Measurements from ENCODE around the gene ESR2. TPM values are rescaled to one million over a fixed set of nuclear protein-coding genes. Genes with fewer than 3 reads are reported as not detected.

Gene ESR2
- total RNA-seq, 4 donors from 2014 or later, result 0.51 TPM; not detected in 3

GRCh38 chr14:64126548-64126947 is 167.6 kb downstream of the ESR2 start:
- ATAC-seq, result peak in 1 of 2 donors; percentile 74
- no peaks in the 10 kb centered on the region for H3K4me1 ChIP-seq
- in situ Hi-C loops (cut with MboI; ENCODE audit: low sequenced_read_pairs in 4 of 4), result no loop called here
- H3K36me3 ChIP-seq, result peaks cover 3 to 92% of the 10 kb centered on the region in 2 donors
- H3K27ac ChIP-seq, result peak overlapping the region; percentile 40 to 68 (median 48)
- no peaks in the 10 kb centered on the region for H3K27me3 ChIP-seq
- intact Hi-C loops (cut with DNase I; ENCODE audit: low total_unique reads), result loop anchor here (5.0 to 10.0 kb wide), 2 partner anchors 46 to 168 kb away; partner anchors contain the start of gene ESR2
- no peak overlapping the region for H3K4me3 ChIP-seq
- no peak for TF ChIP-seq POLR2A (IDR thresholded peaks at IDR 0.05)
- no peaks in the 10 kb centered on the region for H3K9me3 ChIP-seq
- no peak for DNase-seq

GRCh38 chr14:64125270-64125669 is 168.9 kb downstream of the ESR2 start:
- peak overlapping the region in 1 of 4 donors; percentile 68 for H3K27ac ChIP-seq
- H3K27me3 ChIP-seq, result no peaks in the 10 kb centered on the region
- TF ChIP-seq POLR2A (IDR thresholded peaks at IDR 0.05) (no peak), CTCF (IDR thresholded peaks at IDR 0.05 in 4 of 5, conservative IDR thresholded peaks at IDR 0.05 in 1 of 5) (no peak)
- ATAC-seq, result no peak
- in situ Hi-C loops (cut with MboI; ENCODE audit: low sequenced_read_pairs in 4 of 4) (no loop called here), intact Hi-C loops (cut with DNase I; ENCODE audit: low total_unique reads) (loop anchor here (5.0 to 10.0 kb wide), 2 partner anchors 47 to 170 kb away; partner anchors contain the start of gene ESR2)
- peaks cover 3 to 87% of the 10 kb centered on the region in 2 donors for H3K36me3 ChIP-seq
- no peak for DNase-seq
- no peaks in the 10 kb centered on the region for H3K9me3 ChIP-seq
- no peaks in the 10 kb centered on the region for H3K4me1 ChIP-seq
- no peak overlapping the region for H3K4me3 ChIP-seq

- peaks cover 3 to 68% of the 10 kb centered on the region in 2 donors for H3K36me3 ChIP-seq
- ATAC-seq (no peak), DNase-seq (no peak)
- no peak overlapping the region for H3K27ac ChIP-seq
- H3K4me1 ChIP-seq, result peaks cover 10 to 11% of the 10 kb centered on the region in 2 donors
- intact Hi-C loops (cut with DNase I; ENCODE audit: low total_unique reads) (loop anchor here (5.0 to 10.0 kb wide), 2 partner anchors 66 to 171 kb away; partner anchors contain the start of gene ESR2), in situ Hi-C loops (cut with MboI; ENCODE audit: low sequenced_read_pairs in 4 of 4) (no loop called here)
- no peaks in the 10 kb centered on the region for H3K27me3 ChIP-seq
- no peak overlapping the region for H3K4me3 ChIP-seq
- H3K9me3 ChIP-seq, result no peaks in the 10 kb centered on the region
- no peak for TF ChIP-seq POLR2A (IDR thresholded peaks at IDR 0.05)
- TF ChIP-seq CTCF (IDR thresholded peaks at IDR 0.05 in 4 of 5, conservative IDR thresholded peaks at IDR 0.05 in 1 of 5), result no peak
Observed at GRCh38 chr14:64123241-64123822, 170.8 kb downstream of the ESR2 start.

- ATAC-seq, result no peak
- H3K9me3 ChIP-seq, result no peaks in the 10 kb centered on the region
- TF ChIP-seq CTCF (IDR thresholded peaks at IDR 0.05 in 4 of 5, conservative IDR thresholded peaks at IDR 0.05 in 1 of 5) (no peak), POLR2A (IDR thresholded peaks at IDR 0.05) (no peak)
- H3K4me3 ChIP-seq, result no peak overlapping the region
- peaks cover 3 to 38% of the 10 kb centered on the region in 2 donors for H3K36me3 ChIP-seq
- H3K4me1 ChIP-seq, result peaks cover 20 to 43% of the 10 kb centered on the region in 2 donors
- no peak for DNase-seq
- no peaks in the 10 kb centered on the region for H3K27me3 ChIP-seq
- intact Hi-C loops (cut with DNase I; ENCODE audit: low total_unique reads), result loop anchor here (5.0 to 10.0 kb wide), 4 partner anchors 63 to 478 kb away; partner anchors contain the start of genes ESR2, SYNE2 and WDR89
- peak overlapping the region in 3 of 4 donors; percentile 89 to 93 (median 90) for H3K27ac ChIP-seq
- in situ Hi-C loops (cut with MboI; ENCODE audit: low sequenced_read_pairs in 4 of 4), result no loop called here
Observed at GRCh38 chr14:64119980-64120379, 174.2 kb downstream of the ESR2 start.

- Histone ChIP-seq H3K36me3 (peaks cover 3 to 34% of the 10 kb centered on the region in 2 donors), H3K4me3 (no peak overlapping the region), H3K9me3 (no peaks in the 10 kb centered on the region), H3K4me1 (peaks cover 24 to 48% of the 10 kb centered on the region in 2 donors), H3K27ac (peak overlapping the region; percentile 89 to 94 (median 92)), H3K27me3 (no peaks in the 10 kb centered on the region)
- in situ Hi-C loops (cut with MboI; ENCODE audit: low sequenced_read_pairs in 4 of 4), result no loop called here
- DNase-seq (no peak), ATAC-seq (peak in 1 of 2 donors; percentile 51)
- TF ChIP-seq POLR2A (IDR thresholded peaks at IDR 0.05), result no peak
- intact Hi-C loops (cut with DNase I; ENCODE audit: low total_unique reads), result loop anchor here (5.0 to 10.0 kb wide), 2 partner anchors 265 to 477 kb away; partner anchors contain the start of genes SYNE2 and WDR89
Observed at GRCh38 chr14:64119500-64119899, 174.7 kb downstream of the ESR2 start.
